DMS53 (cell line): ENCODE data around the gene PRKN.

Experiments
- DNase-seq: peaks from one replicate; lab custom pipeline; 2025; lab: John Stamatoyannopoulos, UW

PRKN gene

DNA sequence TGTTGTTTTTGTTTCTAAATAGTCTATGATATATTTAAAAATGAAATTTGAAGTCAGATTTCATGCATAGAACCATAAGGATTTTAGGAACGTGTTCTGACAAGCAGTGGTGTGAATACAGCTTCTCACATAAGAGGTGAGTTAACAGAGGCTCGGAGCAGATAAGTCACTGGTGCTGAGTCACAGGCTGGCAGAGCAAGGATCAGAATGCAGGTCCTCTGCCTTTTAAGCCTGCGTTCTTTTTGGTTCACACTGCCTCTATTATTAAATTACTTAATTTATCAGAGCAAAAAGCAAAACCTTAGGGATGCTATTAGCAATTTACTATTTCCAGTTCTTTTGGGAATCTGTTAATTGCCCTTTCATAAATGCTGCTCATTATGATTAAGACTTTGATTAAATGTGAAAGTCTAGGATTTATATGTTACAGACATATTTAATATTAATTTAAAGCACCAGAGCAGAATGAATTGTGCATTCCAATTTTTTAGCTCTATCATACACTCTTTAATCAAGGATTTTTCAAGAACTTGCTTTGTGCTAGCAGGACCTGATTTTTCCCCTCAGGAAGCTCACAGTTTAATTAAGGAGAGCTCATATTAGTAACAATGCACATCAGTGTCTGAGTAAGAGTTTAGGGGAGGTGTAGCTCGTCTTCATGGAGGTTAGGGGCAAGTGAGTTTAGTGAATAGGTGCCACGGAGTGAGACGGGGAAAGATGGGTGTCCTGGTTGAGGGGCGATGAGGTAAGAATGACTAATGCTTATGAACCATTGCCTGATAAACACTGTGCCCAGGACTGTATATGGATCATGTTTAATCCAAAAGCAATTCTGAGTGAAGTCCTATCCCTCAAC is 1241.0 kb downstream of the PRKN start:
- DNase-seq = peak; percentile 61

DNA sequence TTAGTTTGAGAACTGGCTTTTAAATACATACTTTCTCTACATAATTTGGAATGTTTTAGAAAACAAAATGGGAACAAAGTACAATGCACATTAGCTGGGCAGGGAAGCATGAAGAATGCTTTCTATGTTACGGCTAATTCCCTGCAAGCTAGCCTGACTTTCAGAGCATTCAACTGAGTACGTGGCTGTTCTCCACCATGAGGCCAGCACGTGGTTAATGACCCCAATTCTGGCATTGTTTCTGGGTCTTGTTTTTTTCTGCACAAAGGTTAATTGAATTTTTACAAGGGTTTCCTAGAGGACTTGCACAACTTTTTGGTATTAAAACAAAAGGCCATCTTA is 1245.1 kb downstream of the PRKN start:
- DNase-seq = no peak

DNA sequence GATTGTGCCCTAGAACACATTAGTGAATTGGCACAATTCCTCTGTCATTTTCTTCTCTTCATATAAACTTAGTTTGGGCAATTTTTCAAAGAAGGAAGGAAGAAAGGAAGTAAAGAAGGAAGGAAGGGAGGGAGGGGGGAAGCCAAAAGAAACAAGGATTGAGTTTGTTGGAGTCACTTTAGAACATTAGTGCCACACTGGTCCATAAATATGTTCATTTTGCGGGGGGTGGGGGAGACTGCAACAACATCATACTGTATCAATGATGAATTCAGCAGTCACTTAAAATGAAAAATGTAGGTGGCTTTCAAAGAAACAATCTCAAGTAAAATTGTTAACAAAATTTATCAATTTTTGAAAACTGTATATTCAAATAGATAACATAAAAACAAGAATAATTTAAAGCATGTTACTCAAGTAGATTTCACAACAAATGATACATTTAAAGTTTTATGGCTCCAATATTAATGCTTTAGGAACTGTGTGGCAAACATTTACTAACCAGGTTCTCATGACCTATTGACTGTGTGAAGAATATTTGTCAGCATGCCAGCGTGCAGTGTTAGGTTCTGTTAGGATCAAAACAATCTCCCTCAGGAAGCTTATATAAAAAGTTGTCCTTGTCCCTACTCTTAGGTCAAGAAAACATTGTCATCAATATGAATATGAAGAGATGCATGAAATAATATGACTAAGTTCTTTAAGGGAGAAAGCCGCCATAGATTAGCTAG is 1245.6 kb downstream of the PRKN start:
- DNase-seq = no peak

DNA sequence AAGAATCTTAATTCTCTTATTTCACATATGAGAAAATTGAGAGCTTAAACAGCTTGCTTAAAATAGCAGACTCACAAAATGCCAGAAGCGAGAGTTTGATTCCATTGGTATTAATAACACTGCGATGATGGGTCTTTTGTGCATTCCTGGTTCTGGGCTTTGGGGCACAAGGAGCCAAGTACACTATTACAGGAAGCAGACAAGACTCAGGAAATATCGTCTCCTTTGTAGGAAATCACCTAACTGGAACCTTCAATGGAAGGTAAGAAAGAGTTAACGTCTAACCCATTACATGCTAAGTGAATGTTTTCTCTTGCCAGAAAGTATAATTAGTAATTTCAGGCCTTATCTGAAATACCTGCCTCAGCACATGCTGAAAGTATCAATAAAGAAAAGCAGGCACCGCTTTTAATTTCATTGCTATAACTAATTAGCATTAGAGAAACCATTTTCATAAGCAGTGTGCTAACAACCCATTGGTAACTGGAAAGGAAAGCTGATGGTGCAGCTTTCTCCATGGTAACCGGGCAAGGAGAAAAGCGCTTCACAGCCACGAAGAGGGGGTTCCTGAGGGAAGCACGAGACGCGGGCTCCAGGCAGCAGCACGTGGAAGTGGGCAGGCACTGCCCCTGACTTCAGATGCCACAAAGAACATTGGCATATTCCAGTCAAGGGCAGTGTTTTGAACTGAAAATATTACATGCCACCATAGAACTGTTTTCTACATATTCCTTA is 1247.0 kb downstream of the PRKN start:
- DNase-seq = no peak

DNA sequence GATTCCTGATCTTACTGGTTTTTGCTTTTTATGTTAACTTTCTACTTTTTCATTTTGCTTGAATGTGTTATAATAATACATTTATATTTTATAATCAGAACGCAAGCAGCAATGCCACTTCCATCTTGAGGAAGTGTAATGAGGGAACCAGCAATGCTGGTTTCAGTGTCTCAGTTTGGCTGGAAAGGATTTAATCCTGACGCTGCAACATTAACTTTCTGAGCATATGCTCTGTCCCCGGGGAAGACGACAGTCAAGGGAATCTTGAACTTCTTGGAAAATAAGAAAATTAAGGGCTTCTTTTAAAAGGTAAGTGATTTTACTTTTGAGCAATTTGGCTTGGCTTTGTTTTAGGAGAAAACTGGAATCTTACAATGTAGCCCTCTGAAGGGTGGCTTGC is 1248.2 kb downstream of the PRKN start:
- DNase-seq = no peak

DNA sequence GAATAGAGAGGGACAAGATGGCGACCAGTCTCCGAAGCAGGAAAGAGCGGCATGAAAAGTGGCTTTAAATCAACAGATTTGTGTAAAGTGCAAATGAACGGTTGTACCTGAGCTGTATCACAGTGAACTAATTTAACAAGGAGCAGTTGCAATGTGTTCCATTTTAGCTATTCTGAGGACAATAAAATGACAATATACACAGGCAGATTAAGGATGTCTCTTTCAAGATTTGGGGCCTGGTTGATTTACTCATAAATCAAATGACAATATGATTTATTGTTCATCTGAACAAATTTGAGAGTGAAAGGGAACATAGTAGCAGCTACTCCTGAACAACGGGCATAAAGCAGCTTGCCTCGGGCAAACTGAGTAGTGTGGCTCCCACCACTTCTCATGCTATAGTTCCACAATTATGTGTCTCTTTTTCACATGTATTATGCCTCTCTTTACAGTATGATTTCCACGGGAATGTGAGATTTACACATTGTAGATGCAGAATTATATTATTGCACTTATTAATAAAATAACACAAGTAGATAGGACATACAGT is 1249.6 kb downstream of the PRKN start:
- DNase-seq = no peak

DNA sequence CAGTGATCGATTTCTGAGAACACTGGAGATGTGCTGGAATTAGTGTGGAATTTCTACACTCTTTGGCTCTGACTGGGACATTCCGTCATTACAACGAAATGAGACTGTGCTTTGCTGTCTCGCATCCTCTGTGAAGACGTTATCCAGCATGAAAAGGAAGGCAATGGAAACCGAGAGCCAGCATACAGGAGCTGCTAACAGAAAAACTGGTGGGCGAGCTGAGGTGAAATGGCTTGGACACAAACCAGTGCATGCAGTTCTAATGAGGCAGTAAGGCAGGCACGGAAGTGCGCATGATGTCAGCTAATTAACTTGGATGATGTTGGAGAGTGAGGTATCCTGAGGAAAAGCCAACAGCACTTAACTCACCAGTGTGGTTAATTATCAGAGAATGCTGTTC is 1250.9 kb downstream of the PRKN start:
- no peak for DNase-seq

DNA sequence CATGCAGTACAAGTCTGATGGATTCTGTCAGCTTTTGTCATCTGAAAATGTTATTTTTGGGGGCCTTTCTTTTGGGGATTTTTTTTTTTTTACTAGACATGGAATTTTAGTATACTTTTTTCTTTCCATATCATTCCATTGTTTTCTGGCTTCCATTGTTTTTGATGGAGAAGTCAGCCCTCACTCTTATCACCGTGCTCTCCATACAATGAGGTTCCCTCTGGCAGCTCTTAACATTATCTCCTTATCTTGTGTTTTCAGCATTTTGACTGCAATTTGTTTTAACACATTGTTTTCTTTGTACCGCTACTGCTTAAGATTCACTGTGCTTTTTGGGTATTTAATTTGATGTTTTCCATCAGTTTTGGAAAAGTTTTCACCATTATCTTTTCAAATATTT is 1262.2 kb downstream of the PRKN start:
- no peak for DNase-seq

DNA sequence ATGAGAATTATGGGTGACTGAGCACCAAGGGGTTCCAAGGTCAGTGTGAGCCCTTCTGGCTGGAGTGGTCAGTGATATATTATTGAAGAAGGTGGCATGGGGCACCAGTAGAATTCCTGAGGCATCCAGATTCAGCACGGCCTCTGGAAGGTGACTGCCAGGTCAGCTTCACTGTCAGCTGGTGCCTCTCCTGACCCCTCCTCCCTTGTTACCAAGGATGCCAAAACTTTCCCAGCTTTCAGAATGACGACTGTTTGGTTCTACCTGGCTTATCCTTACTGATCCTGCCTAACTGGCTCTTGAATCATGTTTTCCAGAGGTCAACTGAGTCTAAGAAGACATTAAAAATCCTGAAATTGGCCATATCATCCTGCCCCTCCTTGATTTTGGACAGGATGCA is 1264.5 kb downstream of the PRKN start:
- no peak for DNase-seq

DNA sequence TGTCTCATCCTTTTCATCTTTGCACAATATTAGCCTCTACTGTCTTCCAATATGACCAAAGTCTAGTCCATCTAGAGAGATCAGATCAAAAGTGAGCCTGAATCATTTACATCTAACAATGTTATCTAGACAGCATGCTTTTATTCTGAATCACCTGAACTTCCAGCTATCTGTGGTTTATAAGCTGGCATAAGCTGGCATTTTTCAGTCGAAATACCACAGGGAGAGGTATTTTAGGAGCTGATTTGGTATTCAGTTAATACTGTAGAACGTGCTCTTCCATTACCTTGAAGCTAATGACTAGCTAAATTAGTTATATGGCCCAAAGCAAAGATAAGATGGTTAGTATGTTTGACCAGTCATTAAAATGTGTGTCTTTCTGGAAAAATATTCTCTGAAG is 1265.4 kb downstream of the PRKN start:
- no peak for DNase-seq

DNA sequence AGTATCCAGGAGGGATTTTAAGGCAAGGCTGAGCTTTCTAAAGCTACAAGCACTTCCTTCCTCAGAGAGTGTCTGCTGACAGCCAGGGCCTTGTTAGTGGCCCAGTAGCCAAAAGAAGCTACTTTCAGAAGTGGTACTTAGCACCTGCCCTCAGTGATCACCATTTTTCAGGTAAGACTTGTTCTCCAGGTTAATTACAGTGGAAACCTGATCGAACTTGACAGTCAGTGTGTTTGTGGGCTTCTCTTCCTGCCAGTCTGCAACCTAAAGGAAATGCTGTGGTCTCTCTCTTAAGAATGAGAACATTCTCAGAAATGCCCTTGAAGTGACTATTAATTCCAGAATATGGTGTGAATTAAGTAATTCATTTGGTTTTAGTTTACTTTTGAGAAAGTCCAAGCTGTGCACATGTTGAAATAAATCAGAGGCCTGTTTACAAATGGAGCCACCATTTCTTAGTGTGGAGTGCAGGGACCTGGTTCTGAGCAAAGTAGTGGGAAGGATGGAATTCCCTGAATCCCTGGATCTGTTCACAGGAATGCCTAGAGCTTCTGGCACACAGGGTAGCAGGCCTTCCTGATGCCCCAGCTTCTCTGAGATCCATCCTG is 1268.5 kb downstream of the PRKN start:
- DNase-seq = peak; percentile 41

DNA sequence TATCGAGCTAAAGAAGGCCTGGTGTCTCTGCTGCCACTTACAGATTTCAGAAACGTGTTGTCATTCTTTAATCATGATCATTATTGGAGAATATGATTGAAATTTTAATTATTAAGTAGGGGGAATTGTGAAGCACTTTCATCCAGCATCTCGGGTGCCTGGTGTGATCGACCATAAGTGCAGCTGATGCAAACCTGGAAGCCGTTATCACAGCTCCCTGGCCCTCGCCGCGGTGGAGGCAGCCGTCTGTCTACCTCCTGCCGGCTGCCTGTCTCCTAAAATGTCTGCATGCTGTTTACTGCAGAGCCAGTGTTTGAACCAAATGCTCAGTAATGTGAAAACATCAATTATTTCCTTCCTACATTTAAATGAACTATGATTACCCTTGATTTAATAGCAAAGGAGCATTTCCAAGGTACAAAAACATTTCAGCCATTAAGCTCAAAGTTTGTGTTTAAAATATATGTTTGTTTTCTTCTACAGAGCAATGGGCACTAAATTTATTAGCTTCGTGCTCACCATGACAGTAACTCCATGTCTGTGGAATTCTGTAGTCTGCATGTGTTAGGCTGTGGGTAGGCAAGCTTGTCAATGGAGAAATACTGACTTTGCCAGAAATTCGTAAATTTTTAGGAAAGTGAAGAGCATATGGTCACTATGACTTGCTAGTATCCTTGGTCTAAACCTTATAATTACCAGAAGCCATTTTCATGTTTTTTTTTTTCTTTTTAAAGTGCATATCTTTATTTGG is 1269.2 kb downstream of the PRKN start:
- no peak for DNase-seq

DNA sequence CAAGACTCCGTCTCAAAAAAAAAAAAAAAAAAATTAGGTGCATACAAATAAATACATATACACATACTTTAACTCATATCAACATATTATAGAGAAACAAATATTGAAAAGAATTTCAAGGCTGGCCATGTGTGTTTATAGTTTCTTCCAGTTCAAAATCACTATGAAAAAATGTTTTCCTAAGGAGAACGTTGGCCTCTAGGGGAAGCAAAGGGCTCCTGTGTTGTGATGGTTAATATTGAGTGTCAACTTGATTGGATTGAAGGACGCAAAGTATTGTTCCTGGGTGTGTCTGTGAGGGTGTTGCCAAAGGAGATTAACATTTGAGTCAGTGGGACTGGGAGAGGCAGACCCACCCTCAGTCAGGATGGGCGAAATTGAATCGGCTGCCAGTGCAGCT is 1271.7 kb downstream of the PRKN start:
- DNase-seq = peak; percentile 3

DNA sequence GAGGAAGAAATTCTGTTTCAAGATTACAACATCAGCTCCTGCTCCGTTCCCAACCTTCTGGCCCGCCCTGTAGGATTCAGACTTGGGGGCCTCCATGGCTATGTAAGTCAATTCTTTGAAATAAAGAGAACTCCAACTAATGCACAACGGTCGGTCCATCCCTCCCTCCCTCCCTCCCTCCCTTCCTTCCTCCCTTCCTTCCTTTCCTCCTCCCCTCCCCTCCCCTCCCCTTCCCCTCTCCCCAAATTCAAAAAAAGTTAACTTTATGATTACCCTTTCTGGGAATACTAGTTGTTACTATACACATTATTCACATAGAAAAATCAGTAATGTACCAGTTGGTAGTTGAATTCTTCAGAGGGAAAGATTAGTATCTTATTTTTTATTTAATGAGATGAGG is 1274.0 kb downstream of the PRKN start:
- DNase-seq = no peak

DNA sequence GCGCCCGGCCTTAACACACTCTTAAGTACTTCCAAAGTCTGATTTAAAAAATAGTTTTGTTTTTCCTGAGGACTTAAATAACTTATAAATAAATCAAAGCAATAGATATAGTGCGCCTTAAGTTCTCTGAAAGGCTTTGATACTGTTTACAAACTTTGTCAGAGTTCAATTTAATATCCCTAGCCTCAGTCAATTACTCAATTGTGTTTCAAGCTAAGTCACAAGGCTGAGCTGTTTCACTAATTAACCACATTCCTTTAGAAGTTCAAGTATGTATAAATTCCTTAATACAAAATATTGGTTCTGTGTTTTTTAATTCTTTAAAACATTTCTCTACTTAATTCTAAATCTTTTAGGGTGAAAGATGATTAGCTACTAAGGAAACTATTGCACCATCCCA is 1275.3 kb downstream of the PRKN start:
- no peak for DNase-seq

DNA sequence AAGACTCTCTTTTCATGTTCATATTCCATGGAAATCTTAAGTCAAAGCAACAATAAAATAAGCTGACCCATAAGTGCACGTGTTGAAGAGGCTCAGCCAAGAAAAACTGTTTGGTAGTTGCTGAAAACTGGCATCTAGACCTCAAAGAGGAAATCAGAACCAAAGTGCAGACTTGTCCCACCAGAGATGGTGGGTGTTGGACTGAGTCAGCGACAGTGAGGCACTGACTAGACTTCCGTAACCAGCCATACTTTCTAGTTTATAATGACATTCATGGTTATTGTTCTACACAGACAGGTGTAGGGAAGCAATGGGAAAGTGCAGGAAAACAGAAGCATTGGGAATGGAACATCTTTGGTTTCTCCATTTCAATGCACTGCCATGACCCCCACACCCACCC is 1278.0 kb downstream of the PRKN start:
- no peak for DNase-seq

DNA sequence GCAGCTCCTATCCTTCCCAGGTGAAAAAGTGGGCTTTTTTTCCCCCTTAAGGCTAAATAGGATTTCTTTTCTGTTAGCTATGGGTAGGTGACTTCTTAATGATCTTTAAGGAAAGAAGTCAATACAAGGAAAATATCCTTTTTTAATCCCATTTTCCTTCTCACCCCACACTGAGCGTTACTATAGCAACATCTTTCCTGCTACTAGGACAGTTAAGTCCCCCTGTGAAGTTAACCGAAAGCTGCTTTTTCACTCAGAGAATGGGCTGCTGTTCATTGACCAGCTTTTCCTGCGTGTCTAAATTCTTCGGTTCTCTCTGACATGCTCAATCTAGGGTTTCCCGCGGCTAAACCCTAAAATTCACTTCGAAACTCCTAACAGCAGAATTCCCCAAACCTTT is 1280.6 kb downstream of the PRKN start:
- DNase-seq = no peak

DNA sequence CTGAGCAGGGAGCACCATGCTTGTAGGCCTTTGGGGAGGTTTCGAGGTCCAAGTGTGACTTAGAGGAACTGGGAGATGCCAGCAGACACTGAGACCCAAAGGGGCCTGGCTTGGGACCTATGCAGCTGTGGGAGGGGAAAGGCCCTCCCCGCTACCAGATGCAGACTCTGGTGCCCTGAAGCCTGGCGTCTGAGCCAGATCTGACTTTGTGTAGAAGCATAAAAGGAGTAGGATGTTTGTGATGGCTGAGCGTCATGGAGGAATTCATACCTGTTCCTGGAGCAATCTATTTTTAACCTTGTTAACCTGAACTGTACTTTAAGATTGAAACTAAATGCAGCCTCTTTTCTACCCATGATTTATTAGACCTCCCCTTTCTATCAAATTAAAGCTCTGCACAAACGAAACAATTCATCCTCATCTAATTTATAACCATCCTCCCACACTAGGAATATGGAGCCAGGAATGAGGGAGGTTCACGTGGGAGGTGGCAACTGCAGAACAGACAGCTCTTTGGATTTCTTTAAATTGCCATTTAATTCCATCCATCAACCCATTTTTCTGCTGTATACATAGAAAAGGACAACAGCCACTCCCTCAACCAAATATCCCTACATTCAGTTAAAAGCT is 1281.2 kb downstream of the PRKN start:
- DNase-seq = no peak

DNA sequence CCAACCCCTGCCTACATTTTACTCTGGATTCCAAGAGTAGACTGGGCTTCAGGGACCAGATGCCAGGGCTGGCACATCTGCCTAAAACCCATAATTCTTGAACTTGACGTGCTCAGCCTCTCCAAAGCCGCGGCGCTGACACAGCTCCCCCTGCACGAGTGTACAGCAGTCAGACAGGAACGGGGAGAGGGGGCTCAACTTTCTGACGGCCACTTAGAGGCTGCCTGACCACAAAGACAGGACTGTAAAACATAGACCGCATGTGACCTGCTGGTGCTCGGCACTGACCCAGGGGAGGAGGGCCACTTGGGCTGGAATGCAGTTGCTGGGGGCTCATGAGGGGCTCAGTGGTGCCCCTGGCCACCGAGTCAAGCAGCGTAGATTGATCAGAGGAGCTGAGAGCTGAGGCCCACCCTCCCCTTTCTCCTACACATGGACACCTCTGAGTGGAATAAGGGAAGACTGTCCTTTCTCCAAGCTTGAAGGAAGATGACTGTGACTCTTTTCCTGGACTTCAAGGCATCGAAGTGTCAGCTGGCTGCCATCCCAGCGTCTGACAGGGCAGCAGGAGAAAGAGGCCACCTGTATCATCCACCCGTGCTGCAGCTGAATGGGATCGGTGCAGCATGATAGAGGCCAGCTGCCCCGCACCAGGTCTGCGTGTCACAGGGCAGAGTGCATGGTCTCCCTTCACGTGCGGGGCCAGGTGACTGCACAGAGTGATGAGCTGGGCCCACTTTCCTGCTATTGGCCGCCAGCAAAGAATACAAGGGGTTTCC is 1282.4 kb downstream of the PRKN start:
- DNase-seq = no peak

DNA sequence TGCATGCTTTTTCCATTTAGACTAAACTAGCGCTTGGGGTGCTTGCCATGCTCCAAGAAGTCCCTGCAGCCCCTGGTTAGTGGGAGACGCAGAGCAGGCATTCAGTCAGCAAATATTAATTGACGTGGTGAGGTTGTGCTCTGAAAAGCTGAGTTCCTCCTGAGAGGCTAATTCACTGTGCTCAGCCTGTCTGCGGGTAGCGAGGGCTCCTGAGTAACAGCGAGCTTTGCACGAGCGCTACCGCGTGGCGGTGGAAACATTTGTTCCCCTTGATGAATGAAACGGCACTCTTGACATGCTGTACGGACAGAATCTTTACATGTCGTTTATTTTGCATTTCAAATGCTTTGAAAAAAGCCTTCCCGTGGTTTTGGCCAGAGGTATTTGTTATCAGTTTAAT is 1283.1 kb downstream of the PRKN start:
- DNase-seq = no peak
